ENCODE results near the gene IFI27. TPM values are rescaled to one million over a fixed set of nuclear protein-coding genes. Genes with fewer than 3 reads are reported as not detected.

The IFI27 gene
- total and polyA plus RNA-seq, 2 donors (not counting 1 experiment from before 2014, with no cell fraction given) = 0.15 to 0.81 TPM

- ATAC-seq (ENCODE audit: low read depth) (no peak), DNase-seq (no peak)
- TF ChIP-seq EZH2 (IDR thresholded peaks at IDR 0.05; ENCODE audit: borderline replicate concordance, insufficient read depth, low read depth, low read length, poor library complexity, severe bottlenecking) = no peak
- TF ChIP-seq CTCF (IDR thresholded peaks at IDR 0.05) = no peak
- Histone ChIP-seq H3K36me3 (replicated peaks in 1 of 2; ENCODE audit: control extremely low read depth in 1 of 2, control insufficient read depth in 1 of 2, extremely low read depth in 1 of 2, insufficient read depth in 2 of 2, low read length in 1 of 2) (no peaks in the 10 kb centered on the region), H3K9me3 (ENCODE audit: control extremely low read depth in 1 of 3, control insufficient read depth in 2 of 3, insufficient read depth in 1 of 3, low read length in 2 of 3) (no peaks in the 10 kb centered on the region), H4K20me1 (ENCODE audit: control insufficient read depth, insufficient read depth, low read length, poor library complexity, severe bottlenecking) (no peaks in the 10 kb centered on the region), H3K4me1 (ENCODE audit: control insufficient read depth in 2 of 2, insufficient read depth in 2 of 2, low read length in 2 of 2) (no peaks in the 10 kb centered on the region), H3K79me2 (ENCODE audit: control insufficient read depth, insufficient read depth, low read length) (no peaks in the 10 kb centered on the region), H3K27me3 (replicated peaks in 1 of 4; ENCODE audit: control extremely low read depth in 1 of 4, control insufficient read depth in 3 of 4, insufficient read depth in 4 of 4, low read length in 3 of 4) (no peaks in the 10 kb centered on the region), H3K4me2 (replicated peaks; ENCODE audit: low read depth, low read length, poor library complexity, severe bottlenecking) (no peak overlapping the region), H2AFZ (ENCODE audit: insufficient read depth, low read depth, low read length, poor library complexity, severe bottlenecking) (no peak overlapping the region), H3K4me3 (ENCODE audit: control extremely low read depth in 1 of 5, extremely low read depth in 1 of 5, insufficient read depth in 1 of 5, low read depth in 2 of 5, low read length in 4 of 5) (no peak overlapping the region), H3K9ac (ENCODE audit: low read length) (no peak overlapping the region), H3K27ac (ENCODE audit: low read length in 2 of 2) (no peak overlapping the region)
- H3K27me3 Mint-ChIP-seq = no peaks in the 10 kb centered on the region
- intact Hi-C loops (cut with micrococcal nuclease) = no loop called here
- no peaks in the 10 kb centered on the region for H3K9me3 Mint-ChIP-seq (ENCODE audit: insufficient read depth)
- no peak overlapping the region for H3K27ac Mint-ChIP-seq
- 96% methylated on average over 6 of the region's 8 CpGs for WGBS (ENCODE audit: insufficient coverage)
- ChIA-PET POLR2A (no interaction called here), CTCF (no interaction called here)
- H3K4me3 Mint-ChIP-seq = no peak overlapping the region
- H3K4me1 Mint-ChIP-seq = no peaks in the 10 kb centered on the region
Measured at GRCh38 chr14:94102768-94103482, 7.6 kb upstream of the IFI27 start.

- Histone ChIP-seq H3K27me3 (replicated peaks in 1 of 4; ENCODE audit: control extremely low read depth in 1 of 4, control insufficient read depth in 3 of 4, insufficient read depth in 4 of 4, low read length in 3 of 4) (no peaks in the 10 kb centered on the region), H3K36me3 (replicated peaks in 1 of 2; ENCODE audit: control extremely low read depth in 1 of 2, control insufficient read depth in 1 of 2, extremely low read depth in 1 of 2, insufficient read depth in 2 of 2, low read length in 1 of 2) (no peaks in the 10 kb centered on the region), H3K4me1 (ENCODE audit: control insufficient read depth in 2 of 2, insufficient read depth in 2 of 2, low read length in 2 of 2) (no peaks in the 10 kb centered on the region), H3K4me2 (replicated peaks; ENCODE audit: low read depth, low read length, poor library complexity, severe bottlenecking) (no peak overlapping the region), H2AFZ (ENCODE audit: insufficient read depth, low read depth, low read length, poor library complexity, severe bottlenecking) (no peak overlapping the region), H3K27ac (ENCODE audit: low read length in 2 of 2) (no peak overlapping the region), H3K9ac (ENCODE audit: low read length) (no peak overlapping the region), H3K4me3 (ENCODE audit: control extremely low read depth in 1 of 5, extremely low read depth in 1 of 5, insufficient read depth in 1 of 5, low read depth in 2 of 5, low read length in 4 of 5) (no peak overlapping the region), H3K9me3 (ENCODE audit: control extremely low read depth in 1 of 3, control insufficient read depth in 2 of 3, insufficient read depth in 1 of 3, low read length in 2 of 3) (no peaks in the 10 kb centered on the region), H4K20me1 (ENCODE audit: control insufficient read depth, insufficient read depth, low read length, poor library complexity, severe bottlenecking) (no peaks in the 10 kb centered on the region), H3K79me2 (ENCODE audit: control insufficient read depth, insufficient read depth, low read length) (no peaks in the 10 kb centered on the region)
- 93% methylated on average over 7 of the region's 7 CpGs for WGBS (ENCODE audit: insufficient coverage)
- CTCF ChIA-PET = interaction anchor here (1.3 kb wide), 1 partner anchor 33 kb away, joined by 4 read pairs; no protein-coding TSS in a partner anchor
- Mint-ChIP-seq H3K27ac (no peak overlapping the region), H3K9me3 (ENCODE audit: insufficient read depth) (no peaks in the 10 kb centered on the region), H3K4me3 (no peak overlapping the region), H3K4me1 (no peaks in the 10 kb centered on the region), H3K27me3 (no peaks in the 10 kb centered on the region)
- TF ChIP-seq CTCF (IDR thresholded peaks at IDR 0.05) = no peak
- no peak for TF ChIP-seq EZH2 (IDR thresholded peaks at IDR 0.05; ENCODE audit: borderline replicate concordance, insufficient read depth, low read depth, low read length, poor library complexity, severe bottlenecking)
- DNase-seq = no peak
- POLR2A ChIA-PET = no interaction called here
- intact Hi-C loops (cut with micrococcal nuclease) = no loop called here
- ATAC-seq (ENCODE audit: low read depth) = no peak
Measured at GRCh38 chr14:94103554-94104150, 6.9 kb upstream of the IFI27 start.

All from B cell (primary cell).